Skeletal muscle cell (primary cell): ENCODE data around the gene TMEM108.
A peak's percentile ranks its signal among the peaks of the same experiment; 100 is the strongest.

ENCODE experiments used
- DNase-seq: peaks from one replicate; pipeline ENCODE4 v3.0.0-alpha.2; 2010; ENCODE audit warnings: low read depth
- H3K4me3 ChIP-seq: 2 replicates; pipeline ENCODE4 v1.5.1; 2011; ENCODE audit warnings: low read depth, mild to moderate bottlenecking, control low read depth, low read length, moderate library complexity

The TMEM108 gene

DNA sequence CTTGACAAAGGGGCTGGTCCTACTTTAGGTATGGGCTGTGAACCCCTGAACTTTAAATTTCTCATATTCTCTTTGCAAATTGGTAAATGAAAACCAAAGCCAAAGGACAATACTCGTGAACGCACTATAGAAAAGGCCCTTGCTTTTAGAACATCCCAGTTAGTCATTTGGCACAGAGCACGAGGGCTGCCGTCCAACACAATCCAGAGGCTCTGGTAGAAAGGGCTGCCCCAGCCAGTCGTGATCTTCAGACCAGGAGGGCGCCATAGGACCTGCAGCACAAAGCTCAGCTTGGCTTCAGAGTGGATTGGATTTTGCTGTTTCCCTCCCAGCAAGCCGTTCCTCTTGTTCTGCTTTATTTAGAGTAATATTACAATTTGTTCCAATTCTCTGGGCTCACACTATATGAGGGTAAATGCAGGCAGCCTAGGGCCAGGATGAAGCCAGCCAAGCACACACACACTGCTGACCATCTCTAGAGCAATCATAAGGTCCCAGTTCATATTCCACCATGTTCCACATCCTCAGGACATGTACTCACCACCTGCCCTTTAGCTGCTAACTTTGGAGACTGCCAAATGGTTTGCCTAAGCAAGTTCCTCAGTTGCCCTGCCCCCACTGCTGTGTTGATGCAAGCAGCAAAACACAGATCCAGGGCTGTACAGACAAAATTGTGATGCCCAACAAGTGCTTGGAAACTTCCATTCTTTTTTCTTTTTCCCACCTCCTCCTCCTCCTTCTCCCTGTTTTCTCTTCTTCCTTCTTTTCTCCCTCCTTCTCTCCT, 355.7 kb downstream of the TMEM108 start:
- H3K4me3 ChIP-seq, result no peak overlapping the region
- no peak for DNase-seq

DNA sequence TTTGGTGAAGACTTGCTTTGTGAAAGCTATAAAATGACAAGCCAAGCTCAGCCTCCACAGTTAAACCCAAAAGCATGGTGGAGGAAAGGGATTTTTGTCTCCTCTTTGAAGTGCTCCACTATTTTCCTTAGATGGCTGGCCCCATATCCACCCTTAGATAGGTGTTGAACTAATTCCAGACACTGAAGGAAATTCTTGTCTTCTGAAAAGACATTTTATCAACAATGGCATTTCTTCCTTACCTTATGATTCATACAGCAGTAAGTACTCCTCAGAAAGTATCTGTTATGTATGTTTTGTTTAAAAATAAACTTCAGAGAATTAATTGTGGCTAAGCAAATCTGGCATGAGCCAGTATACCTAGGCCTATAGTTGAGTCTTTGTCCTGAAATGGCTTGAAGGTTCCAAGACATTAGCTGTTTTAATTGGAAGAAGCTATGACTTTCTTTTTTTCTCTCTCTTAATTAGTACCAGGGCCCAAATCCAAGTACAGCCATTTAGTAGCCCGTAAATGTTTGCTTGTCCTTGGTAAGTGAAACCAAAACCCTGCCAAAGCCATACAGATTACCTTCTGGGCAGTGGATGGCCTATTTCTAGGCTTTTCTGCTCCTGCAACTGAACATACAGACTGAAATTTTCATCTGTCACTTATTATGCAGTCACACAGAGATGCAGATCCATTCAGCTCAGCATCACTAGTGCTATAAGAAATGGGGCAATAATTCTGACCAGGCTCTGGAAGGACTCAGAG, 356.5 kb downstream of the TMEM108 start:
- H3K4me3 ChIP-seq, result no peak overlapping the region
- DNase-seq, result no peak

GRCh38 chr3:133396906-133397305, 358.7 kb downstream of the TMEM108 start:
- DNase-seq, result no peak

GRCh38 chr3:133400006-133400515, 361.9 kb downstream of the TMEM108 start, which contains the start of gene BFSP2:
Gene BFSP2 (plus strand): TSS chr3:133400056. CDS start chr3:133400084, 28 bp downstream.
- H3K4me3 ChIP-seq, result no peak within 1 kb of the TSS
- no peak for DNase-seq

More at GRCh38 chr3:133396906-133397305, 358.7 kb downstream of the TMEM108 start:
- no peak overlapping the region for H3K4me3 ChIP-seq

GRCh38 chr3:133401374-133402135, 363.4 kb downstream of the TMEM108 start:
- H3K4me3 ChIP-seq, result no peak overlapping the region
- no peak for DNase-seq

DNA sequence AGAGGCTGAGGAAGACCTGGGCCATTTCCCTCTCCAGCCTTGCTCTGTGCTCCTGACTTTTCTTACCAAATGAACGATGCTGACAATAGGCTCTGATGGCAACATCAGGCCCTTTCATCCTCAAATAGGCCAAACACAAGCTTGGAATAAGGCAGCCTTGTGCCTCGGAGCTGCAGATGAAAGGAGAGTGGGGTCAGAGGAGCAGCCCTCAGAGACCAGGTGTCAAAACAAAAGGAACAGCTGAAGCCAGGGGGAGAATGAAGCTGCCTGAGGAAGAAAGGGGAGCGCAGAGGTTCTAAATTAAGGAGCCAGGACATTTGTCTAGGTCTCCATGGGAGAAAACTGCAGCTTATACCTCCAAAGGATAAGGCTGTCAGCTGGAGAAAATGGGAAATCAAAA, 366.7 kb downstream of the TMEM108 start:
- H3K4me3 ChIP-seq, result no peak overlapping the region
- no peak for DNase-seq

DNA sequence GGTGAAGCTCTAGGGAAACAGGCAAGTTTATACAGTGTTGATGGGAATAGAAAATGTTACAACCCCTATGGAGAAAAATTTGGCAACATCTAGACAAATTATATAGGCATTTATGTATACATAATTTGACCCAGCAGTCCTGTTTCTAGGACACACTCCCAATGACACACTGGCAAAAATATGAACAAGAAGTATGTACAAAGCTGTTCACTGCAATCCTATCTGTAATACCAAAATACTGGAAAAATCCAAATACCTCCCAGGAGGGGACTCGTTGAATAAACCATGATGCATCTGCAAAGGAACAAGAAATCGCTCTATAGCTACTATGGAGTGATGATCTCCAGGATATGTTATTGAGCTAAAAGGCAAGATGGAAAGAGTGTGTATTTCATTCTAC, 370.2 kb downstream of the TMEM108 start:
- no peak overlapping the region for H3K4me3 ChIP-seq
- no peak for DNase-seq

DNA sequence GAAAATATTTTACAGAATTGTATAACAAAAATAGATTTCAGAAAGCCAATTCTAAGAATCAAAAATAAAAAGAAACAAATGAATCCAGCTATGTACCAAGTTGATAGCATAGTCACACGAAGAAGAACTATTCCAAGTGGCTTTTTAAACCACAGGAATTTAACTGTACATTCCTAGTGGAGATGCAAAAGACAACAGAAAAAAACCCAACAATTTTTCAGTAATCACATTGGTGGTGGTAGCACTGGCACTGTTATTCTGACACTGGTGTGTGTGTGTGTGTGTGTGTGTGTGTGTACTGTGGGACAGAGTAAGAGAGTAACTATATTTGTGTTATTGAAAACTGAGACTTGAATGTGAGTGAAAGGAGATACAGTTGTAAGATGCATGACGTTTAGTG, 370.8 kb downstream of the TMEM108 start:
- DNase-seq, result no peak

DNA sequence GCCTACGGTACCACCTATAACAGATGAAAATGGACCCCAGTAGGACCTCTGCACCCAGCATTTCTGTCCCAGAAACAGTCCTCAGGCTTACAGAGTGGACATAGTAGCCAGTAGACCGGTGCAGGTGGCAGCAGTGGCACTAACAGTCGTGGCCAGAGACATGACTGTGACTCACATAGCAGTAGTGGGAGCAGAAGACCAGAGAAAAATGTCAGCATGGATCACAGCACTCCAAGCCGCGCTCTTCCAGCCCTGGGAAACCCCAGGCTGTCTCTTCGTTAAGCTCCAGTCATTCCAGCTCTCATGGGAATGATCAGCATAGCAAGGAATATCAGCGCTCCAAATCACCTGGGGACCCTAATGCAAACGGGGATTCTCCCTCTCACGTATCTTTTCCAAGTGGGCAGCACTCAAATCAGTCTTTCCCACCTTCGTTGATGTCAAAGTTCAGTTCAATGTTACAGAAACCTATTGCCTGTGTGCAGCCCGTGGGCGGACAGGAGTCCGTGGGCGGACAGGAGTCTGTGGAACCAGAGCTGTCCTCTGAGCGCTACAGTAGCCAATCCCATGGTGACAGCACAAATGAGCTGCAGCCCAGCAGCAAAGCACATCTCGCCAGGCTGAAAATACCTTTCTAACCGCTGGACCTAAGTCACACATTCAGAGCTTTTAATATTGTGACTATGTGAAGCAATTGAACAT, 372.2 kb downstream of the TMEM108 start:
- DNase-seq, result no peak

More for the DNA sequence above, 370.8 kb downstream of the TMEM108 start:
- no peak overlapping the region for H3K4me3 ChIP-seq

DNA sequence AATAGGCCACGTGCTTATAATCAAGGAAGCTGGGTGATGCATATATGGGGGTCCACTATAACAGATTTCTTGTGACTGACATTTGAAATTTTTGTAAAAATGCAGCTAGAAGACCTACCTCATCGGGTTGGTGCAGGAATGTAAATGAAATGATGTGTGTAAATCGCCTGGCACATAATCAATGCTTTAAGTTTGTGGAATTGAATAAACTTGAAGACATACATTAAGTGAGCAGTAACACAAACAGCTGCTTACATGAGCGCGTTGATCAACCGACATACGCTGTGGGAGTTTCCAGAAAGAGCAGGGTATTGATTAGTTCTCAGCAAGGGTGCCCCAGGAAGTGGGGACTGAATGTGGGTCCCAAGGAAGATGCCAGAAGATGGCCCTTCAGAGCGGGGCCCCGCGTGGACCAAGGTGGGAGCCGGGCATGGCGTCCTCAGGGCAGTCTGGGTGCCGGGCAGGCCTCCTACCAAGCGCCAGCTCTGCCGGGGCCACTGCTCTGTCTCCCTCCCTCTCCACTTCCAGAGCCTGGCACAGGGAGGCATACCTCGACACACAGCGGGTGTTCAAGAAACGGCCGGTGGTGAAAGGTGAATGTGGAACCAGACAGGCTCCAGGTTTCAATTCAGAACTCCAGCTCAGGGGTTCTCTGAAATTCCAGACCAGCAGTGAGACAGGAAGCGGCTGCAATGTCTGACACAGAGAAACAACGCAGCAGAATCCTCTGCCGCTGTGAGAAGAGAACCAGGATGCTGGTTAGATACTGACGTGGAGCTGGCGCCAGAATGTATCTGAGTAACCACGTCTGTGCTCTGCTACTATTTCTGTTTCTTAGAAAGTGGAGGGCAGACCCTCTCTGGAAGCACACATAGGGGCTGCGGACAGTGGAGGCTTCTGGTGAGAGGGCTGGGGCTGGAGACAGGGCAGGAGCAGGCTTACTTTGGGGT, 374.3 kb downstream of the TMEM108 start:
- no peak overlapping the region for H3K4me3 ChIP-seq
- peak; percentile 45 for DNase-seq

More for the DNA sequence above, 372.2 kb downstream of the TMEM108 start:
- H3K4me3 ChIP-seq, result no peak overlapping the region

DNA sequence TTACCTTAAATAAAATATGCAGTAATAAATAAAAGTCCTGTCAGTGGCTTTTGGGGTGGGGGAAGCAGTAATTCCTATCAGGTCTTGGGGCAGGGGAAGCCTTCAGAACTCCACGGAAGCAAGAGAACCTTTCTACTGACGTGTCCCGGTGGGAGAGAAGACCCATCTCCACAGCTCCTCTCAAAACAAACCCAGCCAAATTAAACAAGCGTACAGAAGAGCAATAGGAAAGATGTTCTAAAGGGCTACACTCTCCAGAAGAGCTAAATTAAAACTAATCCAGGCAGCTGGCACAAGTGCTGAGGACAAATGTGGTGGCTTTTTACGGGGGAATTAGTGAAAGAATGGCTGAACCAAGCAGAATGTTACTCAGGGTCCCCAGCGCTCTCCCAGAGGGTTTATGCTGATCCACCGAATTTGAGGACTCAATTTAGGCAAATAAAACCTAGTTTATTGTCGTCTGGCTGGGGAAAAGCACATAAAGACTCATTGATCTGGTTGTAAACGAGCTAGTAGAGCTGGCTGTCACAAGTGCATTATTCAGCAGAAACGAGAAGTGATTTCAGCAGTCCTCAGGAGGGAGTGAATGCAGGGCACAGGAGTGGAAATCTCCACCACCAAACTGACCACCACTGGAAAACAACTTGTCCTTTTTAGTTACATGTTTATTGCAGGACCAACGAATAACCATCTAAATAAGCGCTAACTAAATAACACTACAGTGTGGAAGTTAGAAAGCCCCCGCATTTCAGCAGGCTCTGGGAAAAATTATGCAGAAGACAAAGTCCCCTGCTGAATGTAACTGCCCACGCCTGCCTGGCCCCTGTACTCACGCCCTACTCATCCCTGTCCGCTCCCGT, 375.2 kb downstream of the TMEM108 start:
- DNase-seq, result no peak

GRCh38 chr3:133414021-133414392, 375.8 kb downstream of the TMEM108 start:
- no peak overlapping the region for H3K4me3 ChIP-seq
- no peak for DNase-seq

More for the DNA sequence above, 375.2 kb downstream of the TMEM108 start:
- H3K4me3 ChIP-seq, result no peak overlapping the region

- no peak for DNase-seq
Observed at GRCh38 chr3:133418361-133418760, 380.2 kb downstream of the TMEM108 start.

DNA sequence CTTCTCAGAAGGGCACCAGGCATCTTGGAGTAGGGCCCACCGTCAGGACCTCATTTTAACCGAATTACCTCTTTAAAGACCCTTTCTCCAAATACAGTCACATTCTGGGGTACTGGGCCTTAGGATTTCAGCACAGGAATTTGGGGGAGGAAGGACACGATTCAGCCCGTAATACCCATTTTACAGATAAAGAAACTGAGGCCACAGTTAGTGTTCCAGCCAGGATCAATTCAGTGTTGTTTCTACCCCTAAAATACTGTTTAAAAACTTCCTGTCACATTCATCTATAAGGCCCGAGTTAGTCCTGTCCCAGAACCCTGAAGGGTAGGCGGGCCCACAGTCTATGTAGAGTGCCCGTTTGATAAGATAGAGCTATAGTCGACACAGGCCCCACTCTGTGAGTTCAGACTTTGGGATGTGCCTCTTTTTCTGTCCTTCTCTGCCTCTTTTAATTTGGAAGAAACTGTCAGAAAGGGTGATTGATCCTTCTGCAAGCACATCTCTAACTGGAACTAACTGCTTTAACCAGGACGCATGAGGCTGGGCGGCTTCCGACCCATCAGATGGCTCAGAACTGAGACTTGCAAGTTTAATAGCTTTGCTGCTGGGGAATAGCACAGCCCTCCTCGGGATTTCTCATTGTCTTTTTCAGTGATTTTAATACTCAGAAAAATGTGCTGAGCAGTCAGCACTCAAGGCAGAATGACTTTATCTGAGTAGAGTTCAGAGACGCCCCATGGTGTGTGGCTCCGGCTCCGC, 381.1 kb downstream of the TMEM108 start:
- no peak for DNase-seq

More at GRCh38 chr3:133418361-133418760, 380.2 kb downstream of the TMEM108 start:
- no peak overlapping the region for H3K4me3 ChIP-seq

GRCh38 chr3:133424937-133425869, 387.0 kb downstream of the TMEM108 start:
- DNase-seq, result no peak

More for the DNA sequence above, 381.1 kb downstream of the TMEM108 start:
- H3K4me3 ChIP-seq, result no peak overlapping the region

More at GRCh38 chr3:133424937-133425869, 387.0 kb downstream of the TMEM108 start:
- no peak overlapping the region for H3K4me3 ChIP-seq
